ENCODE results near the gene TBC1D12. TPM values are rescaled to one million over a fixed set of nuclear protein-coding genes. Genes with fewer than 3 reads are reported as not detected.
"Not testable (repeated sequence)": the region's sequence is repeated elsewhere in the genome, so short reads cannot be mapped to it uniquely, and the experiment has no call there.

The TBC1D12 gene
- total and polyA plus RNA-seq, 8 donors: 4.1 to 163 (median 12.9) TPM

- DNase-seq: no peak
Observed at GRCh38 chr10:94376865-94377264, 25.5 kb upstream of the TBC1D12 start.

DNA sequence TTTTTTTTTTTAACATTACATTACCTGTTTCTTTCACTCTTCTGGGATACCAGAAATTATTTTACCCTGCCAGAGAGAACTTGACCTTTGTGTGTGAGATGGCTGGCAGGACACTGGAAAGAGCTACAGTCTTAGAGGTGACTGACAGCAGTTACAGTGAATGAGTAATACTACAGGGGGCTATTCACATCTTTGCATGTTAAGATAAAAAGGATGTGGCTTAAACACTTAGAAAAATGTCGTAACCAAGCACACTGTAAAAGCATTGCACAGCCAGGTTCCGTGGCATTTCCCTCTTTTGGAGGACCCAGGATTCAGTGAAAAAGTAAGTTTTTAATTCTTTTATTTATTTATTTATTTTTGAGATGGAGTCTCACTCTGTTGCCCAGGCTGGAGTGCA is 18.8 kb upstream of the TBC1D12 start:
- intact Hi-C loops (cut with DNase I; ENCODE audit: low total_unique reads): no loop called here
- WGBS, 5 donors: 72 to 94% (median 93%) methylated on average over 2 of the region's 2 CpGs
- Histone ChIP-seq H3K27ac (no peak overlapping the region), H3K36me3 (no peaks in the 10 kb centered on the region), H3K4me1 (no peaks in the 10 kb centered on the region), H3K4me3 (no peak overlapping the region), H3K9me3 (no peaks in the 10 kb centered on the region), H3K27me3 (no peaks in the 10 kb centered on the region)
- TF ChIP-seq POLR2AphosphoS5 (IDR thresholded peaks at IDR 0.05): no peak
- no peak for TF ChIP-seq EP300 (IDR thresholded peaks at IDR 0.05)
- no peak for TF ChIP-seq POLR2A (IDR thresholded peaks at IDR 0.05)
- no peak for DNase-seq

More at GRCh38 chr10:94376865-94377264, 25.5 kb upstream of the TBC1D12 start:
- H3K4me3 ChIP-seq: no peak overlapping the region
- H3K9me3 ChIP-seq: no peaks in the 10 kb centered on the region
- intact Hi-C loops (cut with DNase I; ENCODE audit: low total_unique reads): no loop called here
- H3K27me3 ChIP-seq: peaks cover 0 to 12% (median 0%) of the 10 kb centered on the region in 3 donors
- no peaks in the 10 kb centered on the region for H3K36me3 ChIP-seq
- TF ChIP-seq POLR2A (IDR thresholded peaks at IDR 0.05) (no peak), POLR2AphosphoS5 (IDR thresholded peaks at IDR 0.05) (no peak), EP300 (IDR thresholded peaks at IDR 0.05) (no peak)
- TF ChIP-seq, protein P1, sequence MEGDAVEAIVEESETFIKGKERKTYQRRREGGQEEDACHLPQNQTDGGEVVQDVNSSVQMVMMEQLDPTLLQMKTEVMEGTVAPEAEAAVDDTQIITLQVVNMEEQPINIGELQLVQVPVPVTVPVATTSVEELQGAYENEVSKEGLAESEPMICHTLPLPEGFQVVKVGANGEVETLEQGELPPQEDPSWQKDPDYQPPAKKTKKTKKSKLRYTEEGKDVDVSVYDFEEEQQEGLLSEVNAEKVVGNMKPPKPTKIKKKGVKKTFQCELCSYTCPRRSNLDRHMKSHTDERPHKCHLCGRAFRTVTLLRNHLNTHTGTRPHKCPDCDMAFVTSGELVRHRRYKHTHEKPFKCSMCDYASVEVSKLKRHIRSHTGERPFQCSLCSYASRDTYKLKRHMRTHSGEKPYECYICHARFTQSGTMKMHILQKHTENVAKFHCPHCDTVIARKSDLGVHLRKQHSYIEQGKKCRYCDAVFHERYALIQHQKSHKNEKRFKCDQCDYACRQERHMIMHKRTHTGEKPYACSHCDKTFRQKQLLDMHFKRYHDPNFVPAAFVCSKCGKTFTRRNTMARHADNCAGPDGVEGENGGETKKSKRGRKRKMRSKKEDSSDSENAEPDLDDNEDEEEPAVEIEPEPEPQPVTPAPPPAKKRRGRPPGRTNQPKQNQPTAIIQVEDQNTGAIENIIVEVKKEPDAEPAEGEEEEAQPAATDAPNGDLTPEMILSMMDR (IDR thresholded peaks at IDR 0.05): no peak
- H3K27ac ChIP-seq: no peak overlapping the region
- no peaks in the 10 kb centered on the region for H3K4me1 ChIP-seq
- WGBS, 5 donors: 30 to 56% (median 34%) methylated on average over 2 of the region's 2 CpGs

DNA sequence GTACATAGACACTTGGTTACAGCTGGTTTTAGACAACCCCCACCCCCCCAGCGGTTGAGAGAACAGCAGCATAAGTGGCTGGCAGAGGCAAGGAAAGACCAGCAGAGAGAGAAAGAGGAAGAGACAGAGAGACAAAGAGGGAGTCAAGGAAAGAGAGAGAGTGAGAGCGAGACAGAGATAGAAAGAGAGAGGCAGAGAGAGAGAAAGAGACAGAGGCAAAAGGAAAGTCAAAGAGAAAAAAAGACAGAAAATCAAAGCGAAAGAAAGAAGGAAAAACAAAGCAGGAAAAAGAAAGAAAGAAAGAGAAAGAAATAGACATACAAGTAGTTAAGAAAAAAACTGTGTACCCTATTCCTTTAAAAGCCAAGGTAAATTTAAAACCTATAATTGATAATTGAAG is 16.6 kb upstream of the TBC1D12 start:
- H3K4me3 ChIP-seq; H3K4me1 ChIP-seq; H3K27ac ChIP-seq; intact Hi-C loops (cut with DNase I; ENCODE audit: low total_unique reads); DNase-seq; H3K36me3 ChIP-seq; H3K27me3 ChIP-seq; H3K9me3 ChIP-seq: not testable (repeated sequence)
- WGBS, 5 donors: 90 to 97% (median 92%) methylated on average over 3 of the region's 3 CpGs

GRCh38 chr10:94392117-94392516 is 10.2 kb upstream of the TBC1D12 start:
- H3K27ac ChIP-seq; DNase-seq; H3K4me1 ChIP-seq; intact Hi-C loops (cut with DNase I; ENCODE audit: low total_unique reads); H3K36me3 ChIP-seq; H3K9me3 ChIP-seq; H3K27me3 ChIP-seq; H3K4me3 ChIP-seq: not testable (repeated sequence)
- WGBS, 5 donors: 75 to 89% (median 80%) methylated on average over 9 of the region's 9 CpGs

GRCh38 chr10:94397549-94398370 is 4.6 kb upstream of the TBC1D12 start:
- peaks cover 0 to 22% (median 0%) of the 10 kb centered on the region in 3 donors for H3K27me3 ChIP-seq
- 54 to 59% (median 55%) methylated on average over 12 of the region's 12 CpGs for WGBS, 5 donors

More at GRCh38 chr10:94397549-94398370, 4.6 kb upstream of the TBC1D12 start:
- Histone ChIP-seq H3K9me3 (no peaks in the 10 kb centered on the region), H3K4me1 (peaks cover 0 to 4% (median 2%) of the 10 kb centered on the region in 4 donors), H3K27ac (no peak overlapping the region), H3K4me3 (no peak overlapping the region), H3K36me3 (no peaks in the 10 kb centered on the region)
- TF ChIP-seq, protein P1 (IDR thresholded peaks at IDR 0.05): no peak
- TF ChIP-seq POLR2AphosphoS5 (IDR thresholded peaks at IDR 0.05) (no peak), POLR2A (IDR thresholded peaks at IDR 0.05) (no peak)
- intact Hi-C loops (cut with DNase I; ENCODE audit: low total_unique reads): no loop called here
- no peak for DNase-seq

All from stomach (tissue), 9 donors.